Activated CD4-positive, alpha-beta T cell treated with anti-CD3 and anti-CD28 coated beads for 24 hours (primary cell): ENCODE measurements around the gene ITFG2.
"Not testable (repeated sequence)": the region's sequence is repeated elsewhere in the genome, so short reads cannot be mapped to it uniquely, and the experiment has no call there.

Experiments used
- DNase-seq, 2 donors: peaks; one replicate each; pipeline ENCODE4 v3.0.0-alpha.2; 2020; ENCODE audit warnings: low read depth in 2 of 2

Gene ITFG2

DNA sequence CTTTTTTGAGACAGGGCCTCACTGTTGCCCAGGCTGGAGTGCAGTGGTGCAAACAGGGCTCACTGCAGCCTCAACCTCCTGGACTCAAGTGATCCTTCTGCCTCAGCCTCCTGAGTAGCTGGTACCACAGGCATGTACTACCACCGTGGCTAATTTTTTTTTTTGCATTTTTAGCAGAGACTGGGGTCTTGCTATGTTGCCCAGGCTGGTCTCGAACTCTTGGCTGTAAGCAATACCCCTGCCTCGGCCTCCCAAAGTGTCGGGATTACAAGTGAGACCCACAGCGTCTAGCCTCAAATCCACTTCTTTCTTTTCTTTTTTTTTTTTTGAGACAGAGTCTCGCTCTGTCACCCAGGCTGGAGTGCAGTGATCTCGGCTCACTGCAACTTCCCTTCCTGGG is 50.9 kb downstream of the ITFG2 start:
- not testable (repeated sequence) for DNase-seq

DNA sequence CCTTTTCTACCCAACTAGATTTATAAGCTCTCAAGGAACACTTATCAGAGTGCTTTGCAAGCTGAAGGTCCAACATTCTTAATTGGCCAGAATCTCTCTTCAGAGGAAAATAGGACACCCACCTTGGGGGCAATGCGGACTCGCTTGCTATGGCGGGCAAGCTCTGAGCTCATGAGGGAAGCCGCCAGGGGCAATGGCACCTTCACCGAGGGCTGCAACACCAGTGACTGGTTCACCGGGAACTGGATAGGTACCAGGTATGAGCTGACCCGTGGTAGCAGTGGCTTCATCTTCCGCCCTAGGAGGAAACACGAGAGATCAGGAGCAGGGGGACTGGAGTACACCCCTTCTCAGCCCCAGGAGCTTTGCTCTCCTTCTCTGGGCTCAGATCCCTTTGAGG is 51.7 kb downstream of the ITFG2 start:
- DNase-seq: no peak

GRCh38 chr12:2868986-2869632 is 56.6 kb downstream of the ITFG2 start:
- DNase-seq: not testable (repeated sequence)
